ENCODE data around the gene SULT1A1.
"Not testable (repeated sequence)": the region's sequence is repeated elsewhere in the genome, so short reads cannot be mapped to it uniquely, and the experiment has no call there.

SULT1A1 gene
- total RNA-seq, result 2.2 to 4.6 (median 2.8) reads per million in 3 donors

- Histone ChIP-seq H3K27me3 (replicated peaks; ENCODE audit: control insufficient read depth, insufficient read depth, low read length, poor library complexity, severe bottlenecking) (no peaks in the 10 kb centered on the region), H3K9me3 (ENCODE audit: control insufficient read depth, low read length) (no peaks in the 10 kb centered on the region), H3K27ac (ENCODE audit: insufficient read depth, low read length, poor library complexity, severe bottlenecking) (no peak within 1 kb of the TSS), H3K4me1 (ENCODE audit: control insufficient read depth, insufficient read depth, low read length, poor library complexity, severe bottlenecking) (no peaks in the 10 kb centered on the region), H3K36me3 (ENCODE audit: control insufficient read depth, insufficient read depth, low read length) (no peaks in the 10 kb centered on the region), H3K4me3 (ENCODE audit: insufficient read depth, low read depth, low read length, poor library complexity, severe bottlenecking) (no peak within 1 kb of the TSS)
- DNase-seq, result no peak
These were observed at the start of gene SULT1A1 for GRCh38 chr16:28609631-28610594. TSS of gene SULT1A1 (minus strand) at chr16:28610044. CDS start at chr16:28608855, 1,189 bp downstream.

GRCh38 chr16:28639959-28640358, 30.1 kb upstream of the SULT1A1 start:
- H3K4me3 ChIP-seq (ENCODE audit: insufficient read depth, low read depth, low read length, poor library complexity, severe bottlenecking); H3K27me3 ChIP-seq (replicated peaks; ENCODE audit: control insufficient read depth, insufficient read depth, low read length, poor library complexity, severe bottlenecking); H3K36me3 ChIP-seq (ENCODE audit: control insufficient read depth, insufficient read depth, low read length); DNase-seq; H3K4me1 ChIP-seq (ENCODE audit: control insufficient read depth, insufficient read depth, low read length, poor library complexity, severe bottlenecking); H3K27ac ChIP-seq (ENCODE audit: insufficient read depth, low read length, poor library complexity, severe bottlenecking); H3K9me3 ChIP-seq (ENCODE audit: control insufficient read depth, low read length): not testable (repeated sequence)

DNA sequence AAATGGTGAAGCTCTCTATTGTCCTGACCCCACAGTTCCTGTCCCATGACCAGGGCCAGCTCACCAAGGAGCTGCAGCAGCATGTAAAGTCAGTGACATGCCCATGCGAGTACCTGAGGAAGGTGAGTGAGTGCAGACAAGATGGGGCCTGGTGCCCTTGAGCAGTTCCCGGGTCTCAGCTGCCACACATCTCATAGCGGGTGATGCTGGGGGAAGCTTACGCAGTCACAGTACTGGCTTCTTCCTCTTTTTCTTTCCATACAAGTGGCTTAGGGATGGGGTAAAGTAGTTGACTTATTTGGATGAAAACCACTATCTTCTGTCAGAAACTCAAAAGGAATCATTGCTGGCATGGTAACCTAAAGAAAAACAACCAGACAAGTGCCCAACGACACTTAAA, 28.5 kb upstream of the SULT1A1 start:
- not testable (repeated sequence) for H3K27ac ChIP-seq (ENCODE audit: insufficient read depth, low read length, poor library complexity, severe bottlenecking); H3K4me3 ChIP-seq (ENCODE audit: insufficient read depth, low read depth, low read length, poor library complexity, severe bottlenecking); H3K9me3 ChIP-seq (ENCODE audit: control insufficient read depth, low read length); H3K36me3 ChIP-seq (ENCODE audit: control insufficient read depth, insufficient read depth, low read length); H3K4me1 ChIP-seq (ENCODE audit: control insufficient read depth, insufficient read depth, low read length, poor library complexity, severe bottlenecking); DNase-seq; H3K27me3 ChIP-seq (replicated peaks; ENCODE audit: control insufficient read depth, insufficient read depth, low read length, poor library complexity, severe bottlenecking)

GRCh38 chr16:28637765-28638164, 27.9 kb upstream of the SULT1A1 start, which contains the start of gene NPIPB8:
TSS of gene NPIPB8 (plus strand) at chr16:28638065. CDS start at chr16:28638361, 296 bp downstream.
- not testable (repeated sequence) for H3K4me1 ChIP-seq (ENCODE audit: control insufficient read depth, insufficient read depth, low read length, poor library complexity, severe bottlenecking); H3K9me3 ChIP-seq (ENCODE audit: control insufficient read depth, low read length); H3K27me3 ChIP-seq (replicated peaks; ENCODE audit: control insufficient read depth, insufficient read depth, low read length, poor library complexity, severe bottlenecking); H3K4me3 ChIP-seq (ENCODE audit: insufficient read depth, low read depth, low read length, poor library complexity, severe bottlenecking); H3K27ac ChIP-seq (ENCODE audit: insufficient read depth, low read length, poor library complexity, severe bottlenecking); H3K36me3 ChIP-seq (ENCODE audit: control insufficient read depth, insufficient read depth, low read length); DNase-seq

DNA sequence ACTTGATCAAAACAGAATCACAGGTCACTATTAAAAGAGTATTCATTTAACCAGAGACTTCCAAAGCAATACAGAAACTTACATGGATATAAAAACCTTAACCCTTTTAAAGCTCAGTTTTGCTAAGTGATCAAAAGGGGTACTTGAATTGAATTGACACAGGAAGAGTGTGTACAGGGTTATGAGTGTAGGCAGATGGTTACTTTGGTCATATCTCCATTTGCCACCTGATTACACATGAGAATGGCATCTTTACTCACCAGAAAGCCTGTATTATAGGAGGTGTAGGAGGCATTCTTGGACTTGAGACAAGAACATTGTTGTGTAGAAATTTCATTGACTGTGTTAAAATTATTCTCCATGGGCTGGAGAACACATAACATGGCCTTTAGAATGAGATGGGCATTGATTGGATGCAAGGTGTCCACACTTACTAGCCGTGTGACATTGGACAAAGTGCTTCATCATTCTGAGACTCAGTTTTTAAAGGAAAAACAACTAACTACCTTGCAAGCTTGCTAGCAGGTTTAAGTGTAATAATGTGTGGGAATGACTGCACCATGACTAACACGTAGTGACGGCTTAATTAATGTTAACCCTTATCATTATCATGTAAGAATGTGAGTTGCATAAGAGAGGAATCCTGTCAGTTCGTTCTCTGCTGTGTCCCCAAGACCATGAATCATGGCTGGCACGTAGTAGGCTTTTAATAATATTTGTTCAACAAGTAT, 26.4 kb upstream of the SULT1A1 start:
- not testable (repeated sequence) for H3K4me1 ChIP-seq (ENCODE audit: control insufficient read depth, insufficient read depth, low read length, poor library complexity, severe bottlenecking); H3K27me3 ChIP-seq (replicated peaks; ENCODE audit: control insufficient read depth, insufficient read depth, low read length, poor library complexity, severe bottlenecking); DNase-seq; H3K9me3 ChIP-seq (ENCODE audit: control insufficient read depth, low read length); H3K4me3 ChIP-seq (ENCODE audit: insufficient read depth, low read depth, low read length, poor library complexity, severe bottlenecking); H3K27ac ChIP-seq (ENCODE audit: insufficient read depth, low read length, poor library complexity, severe bottlenecking); H3K36me3 ChIP-seq (ENCODE audit: control insufficient read depth, insufficient read depth, low read length)

- not testable (repeated sequence) for H3K27ac ChIP-seq (ENCODE audit: insufficient read depth, low read length, poor library complexity, severe bottlenecking); DNase-seq; H3K27me3 ChIP-seq (replicated peaks; ENCODE audit: control insufficient read depth, insufficient read depth, low read length, poor library complexity, severe bottlenecking); H3K36me3 ChIP-seq (ENCODE audit: control insufficient read depth, insufficient read depth, low read length); H3K4me1 ChIP-seq (ENCODE audit: control insufficient read depth, insufficient read depth, low read length, poor library complexity, severe bottlenecking); H3K9me3 ChIP-seq (ENCODE audit: control insufficient read depth, low read length); H3K4me3 ChIP-seq (ENCODE audit: insufficient read depth, low read depth, low read length, poor library complexity, severe bottlenecking)
These were observed 21.1 kb upstream of the SULT1A1 start for GRCh38 chr16:28630905-28631304.

- Histone ChIP-seq H3K36me3 (ENCODE audit: control insufficient read depth, insufficient read depth, low read length) (no peaks in the 10 kb centered on the region), H3K27ac (ENCODE audit: insufficient read depth, low read length, poor library complexity, severe bottlenecking) (peak overlapping the region; percentile 37), H3K9me3 (ENCODE audit: control insufficient read depth, low read length) (no peaks in the 10 kb centered on the region), H3K27me3 (replicated peaks; ENCODE audit: control insufficient read depth, insufficient read depth, low read length, poor library complexity, severe bottlenecking) (no peaks in the 10 kb centered on the region), H3K4me1 (ENCODE audit: control insufficient read depth, insufficient read depth, low read length, poor library complexity, severe bottlenecking) (no peaks in the 10 kb centered on the region), H3K4me3 (ENCODE audit: insufficient read depth, low read depth, low read length, poor library complexity, severe bottlenecking) (peak overlapping the region; percentile 66)
- peak in 2 of 3 donors; percentile 35 to 42 for DNase-seq
These were observed 13.4 kb upstream of the SULT1A1 start for GRCh38 chr16:28623172-28623711.

DNA sequence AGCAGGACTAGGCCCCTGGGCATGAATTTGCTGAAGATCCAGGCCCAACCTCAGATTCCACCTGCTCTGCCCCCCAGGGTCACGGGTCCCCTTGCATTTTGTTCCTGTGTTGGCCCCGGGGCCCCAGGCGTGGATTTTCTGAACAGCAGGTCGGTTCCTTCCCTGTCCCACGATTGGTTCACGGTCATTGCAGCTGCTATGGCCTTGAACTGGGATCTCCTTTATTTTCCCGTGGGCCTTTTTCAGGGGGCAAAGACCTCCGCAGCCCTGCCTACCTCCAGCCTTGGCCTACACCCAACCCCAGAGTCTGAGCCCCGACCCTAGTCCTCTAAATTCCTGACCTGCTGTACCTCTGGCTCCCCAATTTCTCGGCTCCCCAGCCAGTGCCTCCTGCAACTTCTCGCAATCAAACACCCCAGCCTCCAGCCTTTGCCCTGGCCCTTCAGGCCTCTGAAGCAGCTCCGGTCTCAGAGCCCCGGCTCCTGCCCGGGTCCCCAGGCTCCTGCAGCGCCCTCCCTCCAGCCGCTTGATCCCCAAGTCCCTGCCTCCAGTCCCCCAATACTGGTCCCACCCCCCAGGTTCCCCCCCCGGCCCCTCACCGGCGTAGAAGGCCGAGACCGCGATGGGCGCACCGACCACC, 12.8 kb upstream of the SULT1A1 start:
- not testable (repeated sequence) for DNase-seq

GRCh38 chr16:28621481-28622155, 11.8 kb upstream of the SULT1A1 start:
- H3K27me3 ChIP-seq (replicated peaks; ENCODE audit: control insufficient read depth, insufficient read depth, low read length, poor library complexity, severe bottlenecking), result no peaks in the 10 kb centered on the region

More for the DNA sequence above, 12.8 kb upstream of the SULT1A1 start:
- H3K27me3 ChIP-seq (replicated peaks; ENCODE audit: control insufficient read depth, insufficient read depth, low read length, poor library complexity, severe bottlenecking); H3K36me3 ChIP-seq (ENCODE audit: control insufficient read depth, insufficient read depth, low read length); H3K9me3 ChIP-seq (ENCODE audit: control insufficient read depth, low read length); H3K4me1 ChIP-seq (ENCODE audit: control insufficient read depth, insufficient read depth, low read length, poor library complexity, severe bottlenecking): not testable (repeated sequence)
- H3K27ac ChIP-seq (ENCODE audit: insufficient read depth, low read length, poor library complexity, severe bottlenecking), result peak overlapping the region; percentile 37
- peak overlapping the region; percentile 66 for H3K4me3 ChIP-seq (ENCODE audit: insufficient read depth, low read depth, low read length, poor library complexity, severe bottlenecking)

More at GRCh38 chr16:28621481-28622155, 11.8 kb upstream of the SULT1A1 start:
- H3K36me3 ChIP-seq (ENCODE audit: control insufficient read depth, insufficient read depth, low read length), result no peaks in the 10 kb centered on the region
- H3K4me3 ChIP-seq (ENCODE audit: insufficient read depth, low read depth, low read length, poor library complexity, severe bottlenecking), result no peak overlapping the region
- no peaks in the 10 kb centered on the region for H3K4me1 ChIP-seq (ENCODE audit: control insufficient read depth, insufficient read depth, low read length, poor library complexity, severe bottlenecking)
- no peak for DNase-seq
- no peaks in the 10 kb centered on the region for H3K9me3 ChIP-seq (ENCODE audit: control insufficient read depth, low read length)
- no peak overlapping the region for H3K27ac ChIP-seq (ENCODE audit: insufficient read depth, low read length, poor library complexity, severe bottlenecking)

All from effector memory CD4-positive, alpha-beta T cell (primary cell).